ENCODE measurements around the gene GLYR1.

Gene GLYR1

DNA sequence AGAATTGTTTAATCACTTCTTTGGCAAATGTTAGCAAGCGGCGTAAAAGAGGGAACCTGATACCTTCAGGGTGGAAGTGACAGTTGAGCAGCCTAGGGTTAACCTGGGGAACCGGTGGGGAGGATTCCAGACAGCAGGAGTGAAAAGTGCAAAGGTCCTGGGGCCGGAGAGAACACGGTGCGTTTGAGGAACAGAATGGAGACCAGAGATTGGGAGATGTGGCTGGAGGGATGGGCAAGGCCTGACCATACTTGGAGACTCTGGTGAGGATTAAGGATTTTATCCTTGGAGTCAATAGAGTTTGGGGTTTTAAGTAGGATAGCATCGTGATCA, 77.8 kb downstream of the GLYR1 start:
- no peak for DNase-seq
- Histone ChIP-seq H3K36me3 (peaks cover 0 to 14% (median 3%) of the 10 kb centered on the region in 3 donors), H3K4me1 (peaks cover 0 to 34% (median 25%) of the 10 kb centered on the region in 4 donors), H3K27me3 (no peaks in the 10 kb centered on the region), H3K9me3 (no peaks in the 10 kb centered on the region), H3K27ac (peak overlapping the region; percentile 85 to 88), H3K4me3 (peak overlapping the region; percentile 69 to 95)
- TF ChIP-seq, protein P1, sequence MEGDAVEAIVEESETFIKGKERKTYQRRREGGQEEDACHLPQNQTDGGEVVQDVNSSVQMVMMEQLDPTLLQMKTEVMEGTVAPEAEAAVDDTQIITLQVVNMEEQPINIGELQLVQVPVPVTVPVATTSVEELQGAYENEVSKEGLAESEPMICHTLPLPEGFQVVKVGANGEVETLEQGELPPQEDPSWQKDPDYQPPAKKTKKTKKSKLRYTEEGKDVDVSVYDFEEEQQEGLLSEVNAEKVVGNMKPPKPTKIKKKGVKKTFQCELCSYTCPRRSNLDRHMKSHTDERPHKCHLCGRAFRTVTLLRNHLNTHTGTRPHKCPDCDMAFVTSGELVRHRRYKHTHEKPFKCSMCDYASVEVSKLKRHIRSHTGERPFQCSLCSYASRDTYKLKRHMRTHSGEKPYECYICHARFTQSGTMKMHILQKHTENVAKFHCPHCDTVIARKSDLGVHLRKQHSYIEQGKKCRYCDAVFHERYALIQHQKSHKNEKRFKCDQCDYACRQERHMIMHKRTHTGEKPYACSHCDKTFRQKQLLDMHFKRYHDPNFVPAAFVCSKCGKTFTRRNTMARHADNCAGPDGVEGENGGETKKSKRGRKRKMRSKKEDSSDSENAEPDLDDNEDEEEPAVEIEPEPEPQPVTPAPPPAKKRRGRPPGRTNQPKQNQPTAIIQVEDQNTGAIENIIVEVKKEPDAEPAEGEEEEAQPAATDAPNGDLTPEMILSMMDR (IDR thresholded peaks at IDR 0.05), result no peak
- intact Hi-C loops (cut with DNase I; ENCODE audit: low total_unique reads), result loop anchor here (5.0 kb wide), 1 partner anchor 78 kb away; the partner anchor contains the start of genes GLYR1 and UBN1

DNA sequence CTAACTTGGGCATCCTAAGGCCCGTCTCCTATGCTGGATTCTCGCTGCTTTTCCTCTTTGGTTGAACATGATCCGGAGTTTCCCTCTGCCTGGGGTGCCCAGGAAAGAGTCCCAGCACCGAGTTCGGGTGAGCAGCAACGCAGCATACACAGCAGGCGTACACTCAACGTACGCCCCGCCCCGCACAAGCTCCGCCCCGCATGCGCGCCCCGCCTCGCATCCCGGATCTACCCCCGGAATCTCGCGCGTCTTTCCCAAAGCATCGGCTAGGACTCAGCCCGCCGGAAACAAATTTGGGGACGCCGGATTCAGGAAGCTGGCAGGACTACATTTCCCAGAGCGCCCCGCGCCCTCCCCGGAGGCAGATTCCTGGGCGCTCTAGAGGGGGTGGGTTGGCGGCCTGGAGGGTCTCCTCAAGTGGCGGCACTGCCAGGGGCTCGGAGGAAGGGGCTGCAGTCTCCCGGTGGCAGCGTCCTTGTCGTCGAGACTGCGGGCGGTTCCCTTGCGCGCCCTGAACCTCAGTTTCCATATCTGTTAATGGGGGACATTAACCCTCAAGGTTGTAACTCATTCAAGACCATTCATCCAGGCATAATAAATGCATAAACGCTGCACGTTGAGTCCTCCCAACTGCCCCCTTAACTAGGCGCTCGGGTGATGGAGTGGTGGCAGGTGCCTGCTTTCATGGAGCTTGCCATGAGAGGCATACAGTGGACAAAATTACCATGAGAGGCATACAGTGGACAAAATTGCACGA, 78.4 kb downstream of the GLYR1 start:
- intact Hi-C loops (cut with DNase I; ENCODE audit: low total_unique reads), result loop anchor here (5.0 kb wide), 1 partner anchor 79 kb away; the partner anchor contains the start of genes GLYR1 and UBN1
- peak; percentile 98 for DNase-seq

DNA sequence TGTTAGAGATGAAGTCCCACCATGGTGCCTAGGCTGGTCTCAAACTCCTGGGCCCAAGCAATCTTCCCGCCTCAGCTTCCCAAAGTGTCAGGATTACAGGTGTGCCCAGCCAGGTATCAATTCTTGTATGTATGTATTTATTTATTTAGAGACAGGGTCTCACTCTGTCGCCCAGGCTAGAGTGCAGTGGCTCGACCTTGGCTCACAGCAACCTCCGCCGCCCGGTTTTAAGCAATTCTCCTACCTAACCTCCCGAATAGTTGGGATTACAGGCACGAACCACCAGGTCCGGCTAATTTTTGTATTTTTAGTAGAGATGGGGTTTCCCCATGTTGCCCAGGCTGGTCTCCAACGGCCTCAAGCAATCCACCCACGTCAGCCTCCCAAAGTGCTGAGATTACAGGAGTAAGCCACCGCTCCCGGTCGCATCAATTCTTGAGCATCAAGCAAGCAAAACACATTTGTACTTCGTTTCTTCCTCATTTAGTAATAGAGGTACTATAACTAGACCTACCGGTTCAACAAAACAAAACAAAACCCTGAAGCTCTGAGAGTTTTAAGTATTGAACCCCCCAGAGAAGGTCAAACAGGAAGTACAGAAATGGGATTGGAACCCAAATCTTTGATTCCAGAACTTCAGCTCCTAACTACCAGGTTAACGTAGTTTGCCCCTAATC, 79.1 kb downstream of the GLYR1 start:
- H3K27ac ChIP-seq, result peak overlapping the region; percentile 85 to 88
- H3K36me3 ChIP-seq, result peaks cover 9 to 26% (median 14%) of the 10 kb centered on the region in 3 donors
- TF ChIP-seq, protein P1 (IDR thresholded peaks at IDR 0.05), result no peak
- peak overlapping the region; percentile 69 to 95 for H3K4me3 ChIP-seq
- intact Hi-C loops (cut with DNase I; ENCODE audit: low total_unique reads), result loop anchor here (5.0 kb wide), 1 partner anchor 79 kb away; the partner anchor contains the start of genes GLYR1 and UBN1
- no peaks in the 10 kb centered on the region for H3K27me3 ChIP-seq
- H3K4me1 ChIP-seq, result peaks cover 0 to 37% (median 25%) of the 10 kb centered on the region in 4 donors
- no peaks in the 10 kb centered on the region for H3K9me3 ChIP-seq
- DNase-seq, result peak; percentile 30 to 75

More for the DNA sequence above, 78.4 kb downstream of the GLYR1 start:
- Histone ChIP-seq H3K9me3 (no peaks in the 10 kb centered on the region), H3K4me1 (peaks cover 0 to 37% (median 25%) of the 10 kb centered on the region in 4 donors), H3K27ac (peak overlapping the region; percentile 85 to 88), H3K36me3 (peaks cover 5 to 19% (median 7%) of the 10 kb centered on the region in 3 donors), H3K4me3 (peak overlapping the region; percentile 69 to 95), H3K27me3 (no peaks in the 10 kb centered on the region)
- TF ChIP-seq, protein P1 (IDR thresholded peaks at IDR 0.05), result no peak

DNA sequence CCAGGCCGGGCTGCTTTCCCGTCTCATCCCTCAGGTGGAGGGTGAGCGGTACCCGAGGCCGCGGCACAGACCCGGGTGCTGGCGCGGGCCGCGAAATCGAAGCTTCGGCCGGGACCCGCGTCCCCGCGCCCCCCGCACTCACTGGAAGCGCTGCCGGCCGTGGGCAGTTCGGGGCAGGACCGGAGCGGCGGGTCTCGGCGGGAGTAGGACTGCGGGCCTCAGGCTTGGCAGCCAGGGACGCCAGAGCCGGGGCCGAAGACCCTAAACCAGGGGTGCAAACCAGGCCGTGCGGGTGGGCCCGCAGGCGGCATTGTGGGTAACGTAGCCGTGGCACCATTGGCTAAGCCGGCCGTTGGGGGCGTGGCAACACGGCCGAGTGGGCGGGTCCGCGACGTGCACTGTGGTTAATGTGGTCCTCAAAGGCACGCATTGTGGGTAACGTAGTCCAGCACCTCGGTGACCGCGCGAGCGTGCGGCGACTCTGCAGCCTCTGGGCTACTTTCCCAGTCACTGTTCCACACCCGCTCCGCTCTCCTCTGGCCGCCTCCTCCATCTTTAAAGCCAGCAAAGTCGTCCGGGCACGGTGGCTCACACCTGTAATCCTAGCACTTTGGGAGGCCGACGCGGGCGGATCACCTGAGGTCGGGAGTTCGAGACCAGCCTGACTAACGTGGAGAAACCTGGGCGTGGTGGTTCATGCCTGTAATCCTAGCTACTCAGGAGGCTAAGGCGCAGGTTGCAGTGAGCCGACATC, 80.0 kb downstream of the GLYR1 start, which contains the start of gene ZNF500:
TSS of gene ZNF500 (minus strand) at position 288 of the 754 bp plus-strand sequence. CDS start 1,184 bp downstream, outside the sequence.
- Histone ChIP-seq H3K27me3 (no peaks in the 10 kb centered on the region), H3K36me3 (peaks cover 14 to 35% (median 19%) of the 10 kb centered on the region in 3 donors), H3K27ac (peak within 1 kb of the TSS; percentile 85 to 88), H3K4me1 (peaks cover 0 to 37% (median 25%) of the 10 kb centered on the region in 4 donors), H3K4me3 (peak within 1 kb of the TSS; percentile 69 to 95), H3K9me3 (no peaks in the 10 kb centered on the region)
- intact Hi-C loops (cut with DNase I; ENCODE audit: low total_unique reads), result loop anchor here (5.0 kb wide), 1 partner anchor 80 kb away; the partner anchor contains the start of genes GLYR1 and UBN1
- DNase-seq, result peak; percentile 98 to 99
- TF ChIP-seq, protein P1 (IDR thresholded peaks at IDR 0.05), result no peak
